ENCODE measurements around the gene BANF1.

Gene BANF1

DNA sequence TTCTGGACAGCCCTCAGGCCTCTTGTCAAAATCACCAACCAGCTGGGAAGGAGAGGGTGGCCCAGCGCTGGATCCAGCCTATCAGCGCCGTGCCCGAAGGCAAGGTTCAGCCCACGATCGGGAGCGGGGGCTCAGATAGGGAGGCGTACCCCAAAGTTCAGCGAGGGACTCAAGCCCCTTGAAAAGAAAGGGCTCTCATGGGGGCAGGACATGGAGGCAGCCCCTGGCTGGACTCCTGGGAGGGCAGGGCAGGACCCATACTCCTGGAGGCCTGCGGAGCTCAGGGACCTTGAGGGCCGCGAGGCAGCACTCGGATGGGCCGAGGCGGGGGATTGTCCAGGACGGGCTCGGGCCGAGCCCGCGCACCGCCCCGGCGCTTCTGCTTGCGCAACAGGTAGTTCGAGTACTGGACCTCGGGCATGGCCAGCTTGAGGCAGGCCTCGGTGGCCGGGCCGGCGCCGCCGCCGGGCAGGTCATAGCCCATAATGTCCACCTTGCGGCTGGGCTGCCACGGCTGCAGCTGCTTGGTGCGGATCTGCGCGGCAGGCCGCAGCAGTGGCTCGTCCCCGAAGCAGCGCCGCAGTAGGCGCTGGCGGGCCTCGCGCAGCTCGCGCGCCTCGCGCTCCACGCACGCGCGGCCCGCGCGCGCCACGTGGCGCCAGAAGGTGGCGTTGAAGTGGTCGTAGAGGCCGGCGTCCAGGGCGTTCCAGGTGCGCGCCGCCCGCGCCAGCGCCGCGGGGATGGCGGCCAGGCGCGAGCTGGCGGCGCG is 40.1 kb downstream of the BANF1 start:
- no peak for DNase-seq

GRCh38 chr11:66042996-66043906 is 40.9 kb downstream of the BANF1 start:
- DNase-seq = no peak

- DNase-seq = no peak
These were observed 42.5 kb downstream of the BANF1 start for GRCh38 chr11:66044757-66045156.

GRCh38 chr11:66045177-66045639 is 42.9 kb downstream of the BANF1 start:
- DNase-seq = peak; percentile 63

GRCh38 chr11:66046901-66047300 is 44.6 kb downstream of the BANF1 start:
- no peak for DNase-seq

DNA sequence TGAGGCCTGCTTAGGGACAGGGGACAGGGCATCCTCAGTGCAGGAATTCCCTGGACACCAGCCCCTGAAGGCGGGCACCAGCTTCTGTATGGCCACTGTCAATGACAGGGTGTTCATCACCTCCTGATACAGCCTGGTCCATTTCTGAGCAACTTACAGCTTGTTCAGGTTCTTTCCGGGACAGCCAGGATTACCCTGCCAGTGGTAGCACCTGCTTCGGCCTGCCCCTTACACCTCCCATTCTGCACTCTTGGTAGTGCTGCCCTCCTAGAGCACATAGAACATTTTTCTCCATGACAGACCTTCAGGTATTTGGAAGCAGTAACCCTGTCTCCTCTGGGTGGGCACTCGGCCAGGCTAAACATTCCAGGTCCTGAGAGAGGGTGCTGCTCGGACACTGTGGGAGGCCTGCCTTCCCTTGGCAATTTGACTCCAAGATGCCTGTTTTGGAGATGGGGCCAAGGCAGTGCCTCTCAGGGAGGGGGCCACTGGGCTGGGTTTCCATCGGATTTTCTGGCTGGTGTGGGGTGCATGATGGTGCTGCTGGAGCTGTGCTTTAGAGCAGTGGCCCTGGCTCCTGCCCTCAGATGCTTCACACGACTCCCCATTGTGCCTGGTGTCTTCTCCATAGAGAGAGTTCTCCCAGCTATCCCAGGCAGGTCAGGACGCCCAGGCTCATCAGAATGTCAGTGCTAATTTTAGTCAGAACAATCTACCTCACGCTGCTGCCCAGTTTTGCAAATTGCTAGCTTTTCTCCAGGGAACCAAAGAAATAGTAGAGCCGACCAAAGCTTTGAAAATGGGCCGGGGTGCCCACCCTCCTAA is 45.5 kb downstream of the BANF1 start:
- DNase-seq = no peak

DNA sequence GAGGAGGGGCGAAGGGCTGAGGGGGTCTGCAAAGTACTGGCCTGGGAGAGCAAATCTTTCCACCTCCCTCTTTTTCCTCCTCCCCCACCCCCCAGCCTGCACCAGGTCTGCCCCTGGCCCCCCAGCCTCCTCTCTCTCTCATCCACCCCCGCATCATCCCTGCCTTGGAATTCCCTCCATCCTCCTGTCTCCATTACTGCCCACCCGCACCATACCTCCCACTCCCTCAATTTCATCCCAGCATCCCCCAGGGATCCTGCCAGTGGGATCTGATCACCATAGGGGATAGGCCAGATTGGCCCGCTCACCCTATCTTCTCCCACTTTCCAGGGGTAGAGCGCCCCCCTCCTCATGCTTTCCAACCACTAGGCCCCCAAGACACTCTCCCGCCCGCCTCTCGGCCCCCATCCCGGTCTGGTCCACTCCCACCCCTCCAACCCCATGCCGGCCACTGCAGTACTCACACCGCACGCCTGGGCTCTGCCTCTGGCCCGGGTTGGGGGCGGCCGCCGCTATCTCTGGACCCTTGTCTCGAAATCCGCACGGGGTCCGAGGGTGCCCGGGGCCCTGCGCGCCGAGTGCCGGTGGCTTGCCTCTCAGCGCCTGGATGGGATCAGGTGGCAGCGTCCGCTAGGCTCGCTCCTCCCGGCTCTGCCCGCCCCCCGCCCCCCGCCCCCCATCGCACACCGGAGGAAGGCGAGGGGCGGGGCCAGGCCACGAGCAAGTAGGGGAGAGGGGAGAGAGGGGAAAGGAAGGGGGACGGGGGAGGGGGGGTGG is 46.4 kb downstream of the BANF1 start, which contains the start of gene GAL3ST3:
GAL3ST3 (minus strand) TSS at position 615 of the 777 bp plus-strand sequence. CDS start 3,746 bp downstream, outside the sequence.
- no peak for DNase-seq

- no peak for DNase-seq
These were observed 48.4 kb downstream of the BANF1 start for GRCh38 chr11:66050581-66051231.

DNA sequence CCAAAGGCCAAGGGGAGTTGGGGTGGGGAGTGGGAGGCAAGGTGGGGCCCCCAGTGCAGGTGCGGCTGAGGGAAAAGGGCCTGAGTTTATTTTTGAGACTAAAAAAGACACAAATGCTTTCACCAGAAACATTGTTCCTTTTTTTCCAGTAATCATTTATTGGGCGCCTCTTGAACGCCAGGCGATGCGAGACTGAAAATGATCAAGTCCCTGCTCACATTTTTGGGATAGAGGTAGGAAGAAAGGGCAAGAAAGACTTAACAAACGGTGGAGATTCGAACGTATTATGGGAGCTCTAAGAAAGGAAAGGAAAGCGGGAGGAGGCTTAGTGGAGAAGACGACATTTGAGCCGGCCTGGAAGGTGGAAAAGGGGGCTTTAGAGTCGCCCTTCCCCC is 49.1 kb downstream of the BANF1 start:
- no peak for DNase-seq

DNA sequence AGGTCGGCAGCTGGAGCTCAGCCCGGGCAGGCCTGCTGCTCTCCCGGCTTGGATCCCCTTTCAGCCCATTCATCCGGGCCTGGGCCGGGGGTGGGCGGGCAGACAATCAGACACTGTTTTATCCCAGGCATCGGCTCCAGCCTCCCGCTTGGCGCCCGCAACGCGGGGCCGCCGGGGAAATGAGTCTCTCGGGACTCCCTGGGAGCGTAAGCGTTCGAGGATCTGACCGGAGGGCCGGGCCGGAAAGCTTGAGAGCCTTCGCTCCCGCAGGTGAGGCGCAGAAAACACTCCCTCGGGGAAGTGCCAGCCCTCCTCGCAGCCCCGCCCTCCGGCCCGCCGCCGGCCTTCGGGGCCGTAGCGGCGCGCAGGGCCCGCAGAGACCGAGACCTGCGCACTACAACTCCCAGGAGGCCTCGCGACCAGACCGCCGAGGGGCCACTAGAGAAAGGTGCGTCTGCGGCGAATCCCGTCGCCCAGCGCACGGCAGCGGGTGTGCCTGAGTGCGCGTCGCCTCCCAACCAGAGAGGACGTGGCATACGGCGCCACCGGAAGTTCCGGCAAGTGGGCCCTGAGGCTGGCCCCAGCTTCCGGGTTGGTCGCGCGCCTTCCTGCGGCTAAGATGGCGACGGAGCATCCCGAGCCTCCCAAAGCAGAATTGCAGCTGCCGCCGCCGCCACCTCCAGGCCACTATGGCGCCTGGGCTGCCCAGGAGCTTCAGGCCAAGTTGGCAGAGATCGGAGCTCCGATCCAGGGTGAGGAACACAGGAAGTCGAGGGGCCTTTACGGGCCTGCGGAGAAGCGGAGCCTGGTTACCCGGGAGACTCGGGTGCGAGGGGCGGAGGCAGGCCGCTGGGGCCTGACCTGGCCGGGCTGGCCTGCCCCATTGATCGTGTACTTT is 49.7 kb downstream of the BANF1 start, which contains the start of gene SF3B2:
SF3B2 (plus strand) TSS at position 599 of the 898 bp plus-strand sequence; CDS start at position 620, 21 bp downstream.
- peak; percentile 98 for DNase-seq

GRCh38 chr11:66052664-66052982 is 50.3 kb downstream of the BANF1 start:
- no peak for DNase-seq

All from NCI-H526 treated with DMSO at 0.1 percent for 48 hours (cell line).